HG02970 (cell line): ENCODE data around the gene SCLT1.

Experiments used
- ATAC-seq: cut with Tn5 transposase; IDR thresholded peaks from one replicate; pipeline ENCODE4 v1.9.1; 2021; ENCODE audit warnings: mild to moderate bottlenecking, moderate library complexity, moderate number of reproducible peaks; ENCODE audit not compliant: unreplicated experiment, low FRiP score

SCLT1 gene

GRCh38 chr4:128853741-128854140, 239.6 kb downstream of the SCLT1 start:
- no peak for ATAC-seq

- no peak for ATAC-seq
Observed at GRCh38 chr4:128850252-128850651, 243.1 kb downstream of the SCLT1 start.

DNA sequence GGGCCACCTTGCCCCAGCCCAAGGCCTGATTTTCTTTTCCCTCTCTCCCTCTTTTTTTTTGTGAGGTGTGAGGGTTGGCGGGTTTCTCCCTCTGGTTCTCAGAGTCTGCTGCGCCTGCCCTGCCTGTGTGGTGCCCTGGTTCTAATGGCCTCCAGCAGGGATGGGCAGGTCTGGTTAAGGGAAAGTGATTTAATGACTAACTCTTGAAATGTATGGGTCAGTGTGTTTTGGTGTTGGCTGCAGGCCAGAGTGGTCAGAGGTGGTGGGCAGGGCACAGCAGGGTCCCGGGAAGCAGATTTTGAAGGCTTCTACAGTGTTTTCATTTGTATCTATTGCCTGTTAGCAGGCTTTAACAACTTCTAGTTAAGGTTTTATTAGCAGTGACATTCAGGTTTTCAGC, 244.9 kb downstream of the SCLT1 start:
- ATAC-seq: no peak

- no peak for ATAC-seq
Observed at GRCh38 chr4:128847082-128847724, 246.1 kb downstream of the SCLT1 start.

- no peak for ATAC-seq
Observed at GRCh38 chr4:128846063-128846462, 247.3 kb downstream of the SCLT1 start.

GRCh38 chr4:128844931-128845330, 248.4 kb downstream of the SCLT1 start:
- ATAC-seq: no peak

- no peak for ATAC-seq
Observed at GRCh38 chr4:128841402-128841801, 251.9 kb downstream of the SCLT1 start.

- no peak for ATAC-seq
Observed at GRCh38 chr4:128840711-128841318, 252.5 kb downstream of the SCLT1 start.

GRCh38 chr4:128837679-128838078, 255.7 kb downstream of the SCLT1 start:
- no peak for ATAC-seq

DNA sequence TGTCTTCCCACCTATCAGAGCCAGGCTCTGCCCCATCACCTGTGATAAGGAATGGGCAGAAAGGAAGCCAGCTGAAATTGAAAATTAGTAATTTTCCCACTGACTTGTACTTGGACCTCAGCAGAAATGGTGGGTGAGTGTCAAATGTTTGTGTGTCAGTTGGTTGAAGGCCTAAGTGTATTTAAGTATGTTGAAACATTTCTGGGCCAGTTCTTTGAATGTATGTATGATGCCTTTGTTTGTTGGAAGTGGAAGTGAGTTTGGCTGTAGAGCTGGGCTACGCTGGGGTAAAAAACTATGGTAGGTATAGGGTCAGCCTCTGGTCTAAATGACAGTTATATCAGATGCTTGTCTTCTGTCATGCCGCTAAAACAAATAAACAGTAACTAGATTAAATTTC, 256.1 kb downstream of the SCLT1 start:
- no peak for ATAC-seq

DNA sequence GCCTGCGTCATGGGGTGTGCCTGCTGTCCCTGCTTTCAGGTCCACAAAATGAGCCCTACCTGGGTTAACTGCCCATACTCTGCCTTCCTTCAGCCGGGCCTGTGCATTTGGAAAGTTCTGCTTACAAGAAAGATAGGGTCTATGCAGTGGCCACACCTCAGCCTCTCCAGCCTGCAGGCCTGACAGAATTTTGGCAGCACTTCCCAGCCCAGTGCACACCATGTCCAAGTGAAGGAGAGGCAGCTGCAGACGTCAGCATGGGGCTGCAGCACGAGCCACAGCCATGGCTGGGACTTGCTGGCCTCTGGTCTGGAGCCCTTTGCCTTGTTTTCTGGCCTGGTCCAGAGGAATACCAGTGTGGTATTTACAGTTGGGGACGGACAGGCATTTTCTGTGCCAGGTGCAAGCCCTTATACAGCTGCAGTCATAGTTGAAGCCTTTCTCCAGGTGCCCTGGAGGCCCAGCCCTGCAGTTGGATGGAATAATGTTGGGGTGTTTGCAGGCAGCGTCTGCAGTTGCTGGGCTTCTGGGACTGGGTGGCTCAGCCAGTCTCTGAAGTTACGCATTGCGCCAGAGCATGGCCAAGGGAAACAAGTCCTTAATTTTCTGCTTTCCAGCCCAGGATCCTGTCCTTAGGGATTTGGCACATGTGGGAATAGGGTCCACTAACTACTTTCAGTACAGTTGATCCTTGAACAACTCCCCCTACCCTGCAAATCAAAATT, 257.7 kb downstream of the SCLT1 start:
- ATAC-seq: no peak
